ENCODE results near the gene PIAS1. TPM values are rescaled to one million over a fixed set of nuclear protein-coding genes. Genes with fewer than 3 reads are reported as not detected.

The PIAS1 gene
- total and polyA plus RNA-seq, 2 donors from 2014 or later = 10.6 to 44.3 TPM

DNA sequence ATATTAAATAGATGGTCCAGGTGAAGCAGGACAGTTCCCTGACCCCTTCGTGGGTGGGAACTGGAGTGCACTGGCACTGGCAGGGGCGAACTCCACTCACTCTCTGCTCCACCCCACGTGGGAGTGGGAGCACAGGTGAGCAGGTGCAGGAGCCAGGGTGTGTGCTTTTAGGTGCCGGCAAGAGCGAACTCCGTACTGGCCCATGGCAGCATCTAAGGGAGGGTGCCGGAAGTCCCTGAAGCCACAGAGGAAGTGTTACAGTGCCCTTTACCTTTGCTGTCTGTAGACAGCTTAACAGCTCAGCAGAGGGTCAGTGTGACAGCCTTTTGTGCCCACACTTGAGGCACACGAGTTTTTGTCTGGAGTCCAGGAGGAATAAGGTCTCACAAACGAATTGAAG is 26.7 kb upstream of the PIAS1 start:
- Histone ChIP-seq H3K4me3 (ENCODE audit: low read length in 3 of 3) (no peak overlapping the region), H3K9ac (ENCODE audit: low read length in 3 of 3) (no peak overlapping the region), H3K4me1 (ENCODE audit: control insufficient read depth in 2 of 3, insufficient read depth in 2 of 3, low read depth in 1 of 3, low read length in 3 of 3) (no peaks in the 10 kb centered on the region), H3K27ac (ENCODE audit: low read depth in 2 of 2, low read length in 2 of 2) (no peak overlapping the region), H3K9me3 (ENCODE audit: control insufficient read depth in 2 of 3, insufficient read depth in 1 of 3, low read length in 3 of 3) (no peaks in the 10 kb centered on the region), H3K27me3 (ENCODE audit: control insufficient read depth, insufficient read depth, low read length) (no peaks in the 10 kb centered on the region), H3K36me3 (ENCODE audit: control insufficient read depth in 2 of 3, insufficient read depth in 3 of 3, low read length in 3 of 3) (no peaks in the 10 kb centered on the region)
- no peak for DNase-seq
- TF ChIP-seq, protein P1, sequence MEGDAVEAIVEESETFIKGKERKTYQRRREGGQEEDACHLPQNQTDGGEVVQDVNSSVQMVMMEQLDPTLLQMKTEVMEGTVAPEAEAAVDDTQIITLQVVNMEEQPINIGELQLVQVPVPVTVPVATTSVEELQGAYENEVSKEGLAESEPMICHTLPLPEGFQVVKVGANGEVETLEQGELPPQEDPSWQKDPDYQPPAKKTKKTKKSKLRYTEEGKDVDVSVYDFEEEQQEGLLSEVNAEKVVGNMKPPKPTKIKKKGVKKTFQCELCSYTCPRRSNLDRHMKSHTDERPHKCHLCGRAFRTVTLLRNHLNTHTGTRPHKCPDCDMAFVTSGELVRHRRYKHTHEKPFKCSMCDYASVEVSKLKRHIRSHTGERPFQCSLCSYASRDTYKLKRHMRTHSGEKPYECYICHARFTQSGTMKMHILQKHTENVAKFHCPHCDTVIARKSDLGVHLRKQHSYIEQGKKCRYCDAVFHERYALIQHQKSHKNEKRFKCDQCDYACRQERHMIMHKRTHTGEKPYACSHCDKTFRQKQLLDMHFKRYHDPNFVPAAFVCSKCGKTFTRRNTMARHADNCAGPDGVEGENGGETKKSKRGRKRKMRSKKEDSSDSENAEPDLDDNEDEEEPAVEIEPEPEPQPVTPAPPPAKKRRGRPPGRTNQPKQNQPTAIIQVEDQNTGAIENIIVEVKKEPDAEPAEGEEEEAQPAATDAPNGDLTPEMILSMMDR (IDR thresholded peaks at IDR 0.05; ENCODE audit: borderline replicate concordance, extremely low read depth, insufficient read depth) = no peak
- intact Hi-C loops (cut with DNase I) = no loop called here
- no peak for FAIRE-seq

DNA sequence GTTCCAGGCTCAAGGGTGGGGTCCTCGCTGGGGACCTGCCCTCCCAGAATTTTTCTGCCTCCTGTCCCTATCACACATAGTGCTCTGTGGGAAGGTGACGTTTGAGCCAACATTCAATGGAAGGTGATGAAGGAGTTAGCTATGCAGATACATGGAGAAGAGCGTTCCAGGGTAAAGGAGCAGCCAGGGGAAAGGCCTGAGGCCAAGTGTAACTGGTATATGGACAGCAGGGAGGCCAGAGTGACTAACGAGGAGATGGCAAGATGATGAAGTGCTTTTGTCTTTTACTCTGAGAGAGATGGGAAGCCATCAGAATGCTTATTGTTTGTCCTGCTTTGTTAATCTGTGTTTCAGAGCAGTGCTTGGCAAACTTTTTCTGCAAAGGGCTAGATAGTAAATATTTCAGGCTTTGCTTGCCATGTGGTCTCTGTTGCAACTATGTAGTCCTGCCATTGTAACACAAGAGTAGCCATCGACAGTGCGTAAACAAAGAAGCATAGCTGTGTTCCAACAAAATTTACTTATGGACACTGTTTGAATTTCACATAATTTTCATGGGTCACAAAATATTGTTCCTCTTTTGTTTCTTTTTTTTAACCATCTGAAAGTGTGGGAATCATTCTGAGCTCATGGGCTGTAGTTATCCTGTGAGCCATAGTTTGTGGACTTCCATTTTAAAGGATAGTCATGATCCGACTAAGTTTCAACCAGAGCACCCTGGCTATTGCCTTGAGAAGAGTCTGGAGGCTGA is 25.8 kb upstream of the PIAS1 start:
- TF ChIP-seq, protein P1 (IDR thresholded peaks at IDR 0.05; ENCODE audit: borderline replicate concordance, extremely low read depth, insufficient read depth) = no peak
- FAIRE-seq = no peak
- Histone ChIP-seq H3K27ac (ENCODE audit: low read depth in 2 of 2, low read length in 2 of 2) (no peak overlapping the region), H3K4me3 (ENCODE audit: low read length in 3 of 3) (no peak overlapping the region), H3K4me1 (ENCODE audit: control insufficient read depth in 2 of 3, insufficient read depth in 2 of 3, low read depth in 1 of 3, low read length in 3 of 3) (no peaks in the 10 kb centered on the region), H3K9ac (ENCODE audit: low read length in 3 of 3) (no peak overlapping the region), H3K27me3 (ENCODE audit: control insufficient read depth, insufficient read depth, low read length) (no peaks in the 10 kb centered on the region), H3K9me3 (ENCODE audit: control insufficient read depth in 2 of 3, insufficient read depth in 1 of 3, low read length in 3 of 3) (no peaks in the 10 kb centered on the region), H3K36me3 (ENCODE audit: control insufficient read depth in 2 of 3, insufficient read depth in 3 of 3, low read length in 3 of 3) (no peaks in the 10 kb centered on the region)
- DNase-seq = no peak
- intact Hi-C loops (cut with DNase I) = no loop called here

DNA sequence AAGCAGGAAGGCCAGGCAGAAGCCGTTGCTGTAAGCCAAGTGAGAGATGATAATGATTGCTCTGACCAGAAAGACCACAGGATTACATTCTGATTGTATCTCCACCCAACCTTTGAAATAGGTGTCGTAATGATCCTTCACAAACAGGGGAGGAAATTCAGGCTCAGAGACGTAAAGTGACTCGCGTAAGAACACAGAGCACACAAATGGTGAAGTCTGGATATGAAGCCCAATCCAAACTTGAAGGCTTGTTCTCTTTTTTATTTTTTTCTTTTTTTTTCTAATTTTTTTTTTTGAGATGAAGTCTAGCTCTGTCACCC is 25.3 kb upstream of the PIAS1 start:
- H3K27me3 ChIP-seq (ENCODE audit: control insufficient read depth, insufficient read depth, low read length) = no peaks in the 10 kb centered on the region
- no peaks in the 10 kb centered on the region for H3K36me3 ChIP-seq (ENCODE audit: control insufficient read depth in 2 of 3, insufficient read depth in 3 of 3, low read length in 3 of 3)
- intact Hi-C loops (cut with DNase I) = no loop called here
- FAIRE-seq (no peak), DNase-seq (no peak)
- no peak overlapping the region for H3K9ac ChIP-seq (ENCODE audit: low read length in 3 of 3)
- H3K9me3 ChIP-seq (ENCODE audit: control insufficient read depth in 2 of 3, insufficient read depth in 1 of 3, low read length in 3 of 3) = no peaks in the 10 kb centered on the region
- no peak overlapping the region for H3K4me3 ChIP-seq (ENCODE audit: low read length in 3 of 3)
- TF ChIP-seq, protein P1 (IDR thresholded peaks at IDR 0.05; ENCODE audit: borderline replicate concordance, extremely low read depth, insufficient read depth) = no peak
- H3K27ac ChIP-seq (ENCODE audit: low read depth in 2 of 2, low read length in 2 of 2) = no peak overlapping the region
- H3K4me1 ChIP-seq (ENCODE audit: control insufficient read depth in 2 of 3, insufficient read depth in 2 of 3, low read depth in 1 of 3, low read length in 3 of 3) = no peaks in the 10 kb centered on the region

DNA sequence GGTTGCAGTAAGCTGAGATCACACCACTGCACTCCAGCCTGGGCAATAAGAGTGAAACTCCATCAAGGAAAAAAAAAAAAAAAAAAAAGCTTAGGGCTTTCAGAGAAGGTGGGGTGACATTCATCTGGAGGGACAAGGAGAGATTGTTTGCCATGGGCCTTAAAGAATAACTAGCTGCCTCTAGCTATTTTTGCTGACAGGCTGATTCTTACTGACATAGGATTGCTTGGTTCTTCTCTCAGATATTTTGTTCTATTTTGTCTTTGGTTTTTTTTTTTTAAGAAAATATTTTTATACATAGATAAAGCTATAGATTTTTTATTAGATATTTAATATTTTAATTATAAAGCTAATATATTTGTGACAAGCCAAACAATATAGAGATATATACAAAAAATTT is 24.2 kb upstream of the PIAS1 start:
- H3K36me3 ChIP-seq (ENCODE audit: control insufficient read depth in 2 of 3, insufficient read depth in 3 of 3, low read length in 3 of 3) = no peaks in the 10 kb centered on the region
- DNase-seq (no peak), FAIRE-seq (no peak)
- no peaks in the 10 kb centered on the region for H3K9me3 ChIP-seq (ENCODE audit: control insufficient read depth in 2 of 3, insufficient read depth in 1 of 3, low read length in 3 of 3)
- TF ChIP-seq, protein P1 (IDR thresholded peaks at IDR 0.05; ENCODE audit: borderline replicate concordance, extremely low read depth, insufficient read depth) = no peak
- H3K27me3 ChIP-seq (ENCODE audit: control insufficient read depth, insufficient read depth, low read length) = no peaks in the 10 kb centered on the region
- H3K4me1 ChIP-seq (ENCODE audit: control insufficient read depth in 2 of 3, insufficient read depth in 2 of 3, low read depth in 1 of 3, low read length in 3 of 3) = no peaks in the 10 kb centered on the region
- no peak overlapping the region for H3K4me3 ChIP-seq (ENCODE audit: low read length in 3 of 3)
- H3K9ac ChIP-seq (ENCODE audit: low read length in 3 of 3) = no peak overlapping the region
- intact Hi-C loops (cut with DNase I) = no loop called here
- no peak overlapping the region for H3K27ac ChIP-seq (ENCODE audit: low read depth in 2 of 2, low read length in 2 of 2)
